Esophagus squamous epithelium (tissue), 5 donors: ENCODE measurements around the gene CXCR4. TPM values are rescaled to one million over a fixed set of nuclear protein-coding genes. Genes with fewer than 3 reads are reported as not detected.

Experiments used
- DNase-seq: peaks from one replicate; lab custom pipeline; 2025; lab: John Stamatoyannopoulos, UW
- H3K27ac ChIP-seq, 4 donors: fragments of 200-600 bp; sonication (generic); one replicate each; pipeline ENCODE4 v1.5.1; 2016 to 2019; ENCODE audit warnings: mild to moderate bottlenecking in 1 of 4
- H3K27me3 ChIP-seq, 4 donors: fragments of 200-600 bp; sonication (generic); 1 replicate in 3 of 4; 2 replicates in 1 of 4; pipeline versions ENCODE4 v1.5.1 to v1.6.0; 2017 to 2021; ENCODE audit warnings: antibody characterized with exemption in 1 of 4
- H3K36me3 ChIP-seq, 3 donors: fragments of 200-600 bp; sonication (generic); one replicate each; pipeline ENCODE4 v1.5.1; 2016 to 2019
- H3K4me1 ChIP-seq, 3 donors: fragments of 200-600 bp; sonication (generic); one replicate each; pipeline ENCODE4 v1.5.1; 2017 to 2019
- H3K4me3 ChIP-seq, 4 donors: fragments of 200-600 bp; sonication (generic); 1 replicate in 3 of 4; 2 replicates in 1 of 4; pipeline ENCODE4 v1.5.1; 2016 to 2019; ENCODE audit warnings: mild to moderate bottlenecking in 2 of 4, moderate library complexity in 1 of 4
- H3K9me3 ChIP-seq, 3 donors: fragments of 200-600 bp; sonication (generic); one replicate each; pipeline ENCODE4 v1.5.1; 2016 to 2019
- CTCF ChIP-seq, 6 experiments: fragments of 450-650 bp in 4 of 6; fragments of 200-600 bp in 2 of 6; sonication (generic) in 2 of 6; IDR thresholded peaks; one replicate each; pipeline ENCODE4 v1.5.1; 2016 to 2019; ENCODE audit warnings: antibody characterized with exemption in 6 of 6, mild to moderate bottlenecking in 4 of 6, moderate library complexity in 4 of 6
- POLR2A ChIP-seq, 4 donors: fragments of 450-650 bp; IDR thresholded peaks; one replicate each; pipeline ENCODE4 v1.6.1; 2017; ENCODE audit warnings: antibody characterized with exemption in 4 of 4, mild to moderate bottlenecking in 4 of 4, moderate library complexity in 3 of 4
- WGBS, 2 donors: methylation state at CpG; one replicate each; pipeline ENCODE4 v1.1.5; 2018; 5-methylcytosine and 5-hydroxymethylcytosine counted together
- intact Hi-C: fragments of 100-400 bp; cut with DNase I; formaldehyde crosslinking; loops from one replicate; pipeline ENCODE4 v1.15.0; 2022
- total RNA-seq, 4 donors: library from RNA; depleted of rRNA; stranded (reverse); fragments of >200 nt; gene quantifications; one replicate each; pipeline ENCODE4 v1.1.0, GENCODE V29; 2016
- donor health status: DM: yes; HTN: yes; CAD: no.

Gene CXCR4
- total RNA-seq, 4 donors from 2014 or later: 5.7 to 28.6 (median 10.0) TPM

- Histone ChIP-seq H3K36me3 (no peaks in the 10 kb centered on the region), H3K27me3 (peaks cover 0 to 70% (median 0%) of the 10 kb centered on the region in 4 donors), H3K27ac (no peak overlapping the region), H3K4me1 (peaks cover 0 to 13% (median 0%) of the 10 kb centered on the region in 3 donors), H3K9me3 (no peaks in the 10 kb centered on the region), H3K4me3 (no peak overlapping the region)
- no peak for DNase-seq
- no peak for TF ChIP-seq CTCF (IDR thresholded peaks at IDR 0.05)
- no peak for TF ChIP-seq POLR2A (IDR thresholded peaks at IDR 0.05)
- 68 to 73% methylated on average over 2 of the region's 2 CpGs for WGBS, 2 donors
- intact Hi-C loops: no loop called here
Measured at GRCh38 chr2:136124805-136125204, 6.9 kb upstream of the CXCR4 start.

DNA sequence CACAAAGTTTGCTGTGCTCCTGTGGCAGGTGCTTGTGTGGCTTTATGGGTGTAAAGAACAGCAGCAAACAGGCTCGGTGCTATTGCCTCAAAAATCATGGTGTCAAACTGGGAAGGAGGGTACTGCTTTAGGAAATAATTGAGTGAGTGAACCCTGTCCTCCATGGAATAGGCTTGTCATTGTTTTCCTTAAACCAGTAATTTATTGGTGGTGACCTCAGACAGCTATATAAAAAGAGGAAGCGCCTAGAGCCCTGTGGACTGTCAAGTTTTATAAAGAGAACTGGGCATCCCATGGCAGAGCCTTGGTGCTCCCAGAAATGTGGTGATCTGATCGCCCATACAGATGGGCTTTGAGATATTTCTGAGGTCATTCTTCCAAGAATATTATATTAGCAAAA, 4.7 kb upstream of the CXCR4 start:
- no peak for DNase-seq
- no peak overlapping the region for H3K27ac ChIP-seq
- H3K4me1 ChIP-seq: peaks cover 6 to 35% (median 18%) of the 10 kb centered on the region in 3 donors
- TF ChIP-seq CTCF (IDR thresholded peaks at IDR 0.05): no peak
- peaks cover 0 to 86% (median 4%) of the 10 kb centered on the region in 4 donors for H3K27me3 ChIP-seq
- no peaks in the 10 kb centered on the region for H3K36me3 ChIP-seq
- H3K4me3 ChIP-seq: no peak overlapping the region
- no peaks in the 10 kb centered on the region for H3K9me3 ChIP-seq
- intact Hi-C loops: no loop called here
- WGBS, 2 donors: 35 to 58% methylated on average over 3 of the region's 3 CpGs

DNA sequence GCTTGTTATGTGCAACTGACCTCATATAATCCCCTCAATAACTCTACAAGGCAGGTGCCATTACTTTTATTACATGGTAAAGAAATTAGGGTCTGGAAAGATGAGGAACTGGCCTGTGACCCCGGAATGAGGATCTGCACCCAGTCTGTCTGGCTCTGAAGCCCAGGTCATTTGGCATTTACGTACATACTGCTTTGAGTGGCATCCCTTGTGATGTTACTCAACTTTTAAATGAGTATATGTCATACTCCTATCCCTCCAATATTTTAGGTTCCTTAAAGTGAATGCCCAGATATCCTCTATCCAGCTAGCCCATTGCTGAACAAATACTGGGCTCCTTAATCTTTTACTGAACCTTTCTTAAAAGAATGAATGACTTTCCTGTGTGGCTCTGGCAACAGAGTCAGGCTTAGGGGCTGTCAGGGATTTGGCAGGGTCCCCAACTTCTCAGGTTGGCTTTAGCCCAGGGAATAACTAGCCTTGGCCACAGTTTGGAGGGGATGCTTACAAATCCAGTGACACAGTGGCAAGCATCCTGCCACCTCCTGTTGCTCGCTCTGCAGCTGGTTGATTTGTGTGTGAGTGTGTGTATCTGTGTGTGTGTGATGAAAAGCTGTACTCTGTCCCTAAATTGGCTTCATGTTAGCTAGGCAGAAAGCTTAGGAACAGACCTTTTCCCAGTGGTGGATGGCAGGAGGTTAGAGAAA, 3.4 kb upstream of the CXCR4 start:
- Histone ChIP-seq H3K4me1 (peaks cover 14 to 46% (median 31%) of the 10 kb centered on the region in 3 donors), H3K36me3 (no peaks in the 10 kb centered on the region), H3K9me3 (no peaks in the 10 kb centered on the region), H3K27ac (no peak overlapping the region), H3K4me3 (no peak overlapping the region), H3K27me3 (peaks cover 0 to 87% (median 6%) of the 10 kb centered on the region in 4 donors)
- no peak for DNase-seq
- 87 to 91% methylated on average over 2 of the region's 3 CpGs for WGBS, 2 donors
- no peak for TF ChIP-seq CTCF (IDR thresholded peaks at IDR 0.05)
- TF ChIP-seq POLR2A (IDR thresholded peaks at IDR 0.05): no peak
- intact Hi-C loops: no loop called here

DNA sequence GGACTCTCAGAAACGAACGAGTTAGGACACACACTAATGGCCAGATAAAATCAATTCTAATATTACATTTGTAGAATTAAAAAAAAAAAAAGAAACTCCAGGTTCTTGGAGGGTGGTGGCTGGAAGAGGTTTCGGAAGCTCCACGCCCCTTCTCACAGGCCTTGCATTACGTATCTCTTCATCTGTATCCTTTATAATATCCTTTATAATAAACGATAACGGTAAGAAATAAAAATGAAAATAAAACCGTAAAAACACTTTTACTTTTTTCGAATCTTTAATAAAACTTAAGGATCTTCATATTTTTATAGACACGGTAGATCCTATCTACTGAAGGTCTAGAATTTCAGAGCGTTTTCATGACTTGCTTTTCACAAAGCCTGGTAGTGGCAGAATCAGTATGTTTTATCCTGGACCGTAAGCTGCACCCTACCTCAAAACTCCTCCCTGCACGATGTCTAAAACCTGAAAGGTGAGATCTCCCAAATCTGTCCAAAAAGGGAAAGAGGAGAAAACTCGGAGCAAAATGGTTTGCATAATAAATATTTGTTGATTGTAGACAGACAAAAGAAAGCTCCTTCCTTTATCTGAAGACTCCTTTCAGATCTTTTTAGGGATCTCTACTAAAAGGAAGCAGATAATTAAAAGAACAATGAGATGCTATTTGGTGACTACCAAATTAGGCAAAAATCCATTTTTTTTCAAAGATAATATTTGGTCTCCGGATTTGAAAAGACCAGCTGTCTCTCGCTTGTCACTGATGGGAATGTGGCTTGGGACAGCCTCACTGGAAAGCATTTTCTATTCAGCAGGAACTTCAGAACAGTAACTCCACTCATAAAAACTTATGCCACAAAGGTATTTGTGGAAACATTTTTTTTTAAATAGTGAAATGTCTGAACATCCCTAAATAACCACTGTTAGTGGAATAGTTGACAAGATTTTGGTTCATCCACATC, 2.0 kb upstream of the CXCR4 start:
- peak overlapping the region in 1 of 4 donors; percentile 77 for H3K27ac ChIP-seq
- H3K4me1 ChIP-seq: peaks cover 14 to 48% (median 35%) of the 10 kb centered on the region in 3 donors
- H3K4me3 ChIP-seq: peak overlapping the region in 3 of 4 donors; percentile 46 to 71 (median 52)
- TF ChIP-seq POLR2A (IDR thresholded peaks at IDR 0.05) (no peak), CTCF (IDR thresholded peaks at IDR 0.05) (no peak)
- intact Hi-C loops: no loop called here
- H3K9me3 ChIP-seq: no peaks in the 10 kb centered on the region
- H3K27me3 ChIP-seq: peaks cover 0 to 92% (median 6%) of the 10 kb centered on the region in 4 donors
- no peak for DNase-seq
- 33 to 58% methylated on average over 16 of the region's 16 CpGs for WGBS, 2 donors
- no peaks in the 10 kb centered on the region for H3K36me3 ChIP-seq
